GM23338 (cell line): Measurements from ENCODE around the gene CSRNP3. TPM values are rescaled to one million over a fixed set of nuclear protein-coding genes. Genes with fewer than 3 reads are reported as not detected.

Source experiments
- ATAC-seq: fragments of 200-7000 bp; cut with Tn5 transposase; 3 replicates; pipeline ENCODE4 v1.9.1; 2020
- DNase-seq: peaks from one replicate; pipeline ENCODE4 v3.0.0-alpha.2; 2015; ENCODE audit warnings: low spot score
- H2AFZ ChIP-seq: fragments of 200-600 bp; sonication (generic); 2 replicates; pipeline ENCODE4 v1.8.0; 2016; ENCODE audit warnings: antibody characterized with exemption, mild to moderate bottlenecking, moderate library complexity
- H3F3A ChIP-seq: fragments of 200-600 bp; sonication (generic); replicated peaks from 2 replicates; pipeline ENCODE4 v1.8.0; 2017; ENCODE audit warnings: antibody characterized with exemption, mixed run types, low read depth
- H3K27ac ChIP-seq: fragments of 200-600 bp; sonication (generic); 2 replicates; pipeline ENCODE4 v1.6.1; 2016; ENCODE audit warnings: low read depth
- H3K27me3 ChIP-seq: fragments of 200-600 bp; sonication (generic); 2 replicates; pipeline ENCODE4 v1.8.0; 2016; ENCODE audit warnings: mild to moderate bottlenecking, mixed run types, moderate library complexity; ENCODE audit not compliant: insufficient read depth
- H3K36me3 ChIP-seq: fragments of 200-600 bp; sonication (generic); 2 replicates; pipeline ENCODE4 v1.8.0; 2016; ENCODE audit warnings: mild to moderate bottlenecking; ENCODE audit not compliant: insufficient read depth
- H3K4me1 ChIP-seq: fragments of 200-600 bp; sonication (generic); 2 replicates; pipeline ENCODE4 v1.8.0; 2016; ENCODE audit warnings: mild to moderate bottlenecking, moderate library complexity; ENCODE audit not compliant: insufficient read depth
- H3K4me2 ChIP-seq: fragments of 200-600 bp; sonication (generic); 2 replicates; pipeline ENCODE4 v1.7.1; 2017; ENCODE audit warnings: mixed run types
- H3K4me3 ChIP-seq: fragments of 200-600 bp; sonication (generic); 2 replicates; pipeline ENCODE4 v1.6.1; 2016; ENCODE audit warnings: mixed run types
- H3K79me2 ChIP-seq: fragments of 200-600 bp; sonication (generic); replicated peaks from 2 replicates; pipeline ENCODE4 v1.8.0; 2017; ENCODE audit warnings: mild to moderate bottlenecking; ENCODE audit not compliant: insufficient read depth
- H3K9me2 ChIP-seq: fragments of 200-600 bp; sonication (generic); 2 replicates; pipeline ENCODE4 v1.8.0; 2017; ENCODE audit not compliant: insufficient read depth
- H4K20me1 ChIP-seq: fragments of 200-600 bp; sonication (generic); replicated peaks from 2 replicates; pipeline ENCODE4 v1.8.0; 2017; ENCODE audit warnings: mild to moderate bottlenecking; ENCODE audit not compliant: insufficient read depth
- H3K27ac Mint-ChIP-seq: 2 replicates; pipeline ENCODE4 v1.8.0; 2020; ENCODE audit warnings: inconsistent platforms, mild to moderate bottlenecking, moderate library complexity, mixed read lengths
- H3K27me3 Mint-ChIP-seq: 3 replicates; pipeline ENCODE4 v1.8.0; 2022; ENCODE audit warnings: low read depth, mild to moderate bottlenecking, moderate library complexity, mixed read lengths, inconsistent platforms; ENCODE audit not compliant: insufficient read depth, poor library complexity
- H3K36me3 Mint-ChIP-seq: 3 replicates; pipeline ENCODE4 v1.8.0; 2021; ENCODE audit warnings: low read depth, mild to moderate bottlenecking, inconsistent platforms, moderate library complexity, mixed read lengths
- H3K4me1 Mint-ChIP-seq: 3 replicates; pipeline ENCODE4 v1.8.0; 2020; ENCODE audit warnings: mild to moderate bottlenecking, inconsistent platforms, mixed read lengths
- H3K4me3 Mint-ChIP-seq: 3 replicates; pipeline ENCODE4 v1.8.0; 2021; ENCODE audit warnings: moderate library complexity, mild to moderate bottlenecking, inconsistent platforms, mixed read lengths
- H3K9me3 Mint-ChIP-seq: 3 replicates; pipeline ENCODE4 v1.8.0; 2020; ENCODE audit warnings: moderate library complexity, mild to moderate bottlenecking, inconsistent platforms, mixed read lengths
- CREB1 ChIP-seq: fragments of 250-450 bp; sonication (Bioruptor Pico); IDR thresholded peaks from 2 replicates; pipeline ENCODE4 v1.5.0; 2020; ENCODE audit warnings: low read depth, mild to moderate bottlenecking, moderate library complexity
- EZH2 ChIP-seq: fragments of 200-600 bp; sonication (generic); IDR thresholded peaks from one replicate; pipeline ENCODE4 v1.8.0; 2017; ENCODE audit warnings: antibody characterized with exemption, mild to moderate bottlenecking, low read depth; ENCODE audit not compliant: unreplicated experiment
- EZH2phosphoT487 ChIP-seq: fragments of 200-600 bp; sonication (generic); IDR thresholded peaks from one replicate; pipeline ENCODE4 v1.8.1; 2018; ENCODE audit warnings: antibody characterized with exemption; ENCODE audit not compliant: unreplicated experiment
- JUNB ChIP-seq: IDR thresholded peaks from one replicate; pipeline ENCODE4 v1.6.1; 2016; ENCODE audit warnings: antibody characterized with exemption; ENCODE audit not compliant: unreplicated experiment
- NANOG ChIP-seq: IDR thresholded peaks from 2 replicates; pipeline ENCODE4 v1.6.1; 2016; ENCODE audit warnings: antibody characterized with exemption, borderline replicate concordance
- POLR2AphosphoS5 ChIP-seq: IDR thresholded peaks from 2 replicates; pipeline ENCODE4 v1.6.1; 2016; ENCODE audit warnings: antibody characterized with exemption, low read depth
- STAT1 ChIP-seq: IDR thresholded peaks from one replicate; pipeline ENCODE4 v1.6.1; 2016; ENCODE audit warnings: antibody characterized with exemption; ENCODE audit not compliant: unreplicated experiment
- ZNF114 ChIP-seq: fragments of 250-450 bp; sonication (Bioruptor Pico); IDR thresholded peaks from 2 replicates; pipeline ENCODE4 v1.5.0; 2020; ENCODE audit warnings: mild to moderate bottlenecking, moderate library complexity
- ZNF331 ChIP-seq: fragments of 250-450 bp; sonication (Bioruptor Pico); IDR thresholded peaks from 2 replicates; pipeline ENCODE4 v1.5.0; 2020; ENCODE audit warnings: low read depth, mild to moderate bottlenecking, moderate library complexity
- polyA plus RNA-seq: library from polyadenylated mRNA; unstranded; fragments of >200 nt; fragmentation: Nextera tagmentation; extraction: Ambion mirVana; gene quantifications from 2 replicates; pipeline ENCODE4 v1.2.1, GENCODE V29; 2016
- total RNA-seq: library from RNA; depleted of rRNA; stranded (reverse); fragments of >200 nt; shearing (Covaris generic); gene quantifications from 2 replicates; pipeline ENCODE4 v1.2.3, GENCODE V29; 2014
- TF ChIP-seq, protein P1 (sequence below), 2 experiments: fragments of 200-600 bp in 1 of 2; sonication (generic) in 1 of 2; conservative IDR thresholded peaks; 2 replicates each; pipeline versions ENCODE4 v1.5.1 to v1.6.1; 2016 to 2017; ENCODE audit warnings: antibody characterized with exemption in 2 of 2, low read depth in 2 of 2, mild to moderate bottlenecking in 2 of 2, moderate library complexity in 1 of 2
- TF ChIP-seq, protein P2 (sequence below): IDR thresholded peaks from one replicate; pipeline ENCODE4 v1.6.1; 2018; ENCODE audit warnings: antibody characterized with exemption; ENCODE audit not compliant: unreplicated experiment
- TF ChIP-seq, protein P3 (sequence below): IDR thresholded peaks from 2 replicates; pipeline ENCODE4 v1.6.1; 2016; ENCODE audit warnings: antibody characterized with exemption
- TF ChIP-seq, protein P4 (sequence below): fragments of 250-450 bp; sonication (Bioruptor Pico); IDR thresholded peaks from 2 replicates; pipeline ENCODE4 v1.5.0; 2020; ENCODE audit warnings: mild to moderate bottlenecking, moderate library complexity

Gene CSRNP3
- total and polyA plus RNA-seq, 2 experiments from 2014 or later: 3.8 to 6.8 TPM

DNA sequence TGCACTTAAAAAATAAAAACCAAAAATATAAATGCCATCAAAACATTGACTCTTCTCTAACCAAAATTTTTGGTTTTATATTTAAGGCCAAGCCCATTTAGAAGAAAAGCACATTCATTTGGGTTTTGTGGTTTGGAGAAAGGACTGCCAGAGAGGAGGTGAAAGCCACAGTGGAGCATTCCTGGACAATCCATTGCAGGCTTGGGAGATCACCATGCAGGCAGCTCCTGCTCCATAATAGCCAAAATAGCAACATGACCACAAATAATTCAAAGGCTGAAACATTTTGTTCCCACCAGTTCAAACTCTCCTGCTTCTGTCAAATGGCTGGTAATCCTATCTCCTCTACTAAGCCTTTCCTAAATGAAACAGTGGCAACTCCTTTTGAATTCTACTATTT, 251.0 kb downstream of the CSRNP3 start:
- no peak overlapping the region for H3K4me3 ChIP-seq
- no peaks in the 10 kb centered on the region for H3K4me1 ChIP-seq
- no peaks in the 10 kb centered on the region for H3F3A ChIP-seq
- H3K4me1 Mint-ChIP-seq: peaks cover 4% of the 10 kb centered on the region
- no peaks in the 10 kb centered on the region for H3K79me2 ChIP-seq
- TF ChIP-seq JUNB (no peak), EZH2phosphoT487 (no peak), NANOG (no peak), STAT1 (no peak), ZNF331 (no peak), POLR2AphosphoS5 (no peak), EZH2 (no peak), CREB1 (CRISPR knock-in tag) (no peak), ZNF114 (CRISPR knock-in tag) (no peak)
- TF ChIP-seq, protein P1, sequence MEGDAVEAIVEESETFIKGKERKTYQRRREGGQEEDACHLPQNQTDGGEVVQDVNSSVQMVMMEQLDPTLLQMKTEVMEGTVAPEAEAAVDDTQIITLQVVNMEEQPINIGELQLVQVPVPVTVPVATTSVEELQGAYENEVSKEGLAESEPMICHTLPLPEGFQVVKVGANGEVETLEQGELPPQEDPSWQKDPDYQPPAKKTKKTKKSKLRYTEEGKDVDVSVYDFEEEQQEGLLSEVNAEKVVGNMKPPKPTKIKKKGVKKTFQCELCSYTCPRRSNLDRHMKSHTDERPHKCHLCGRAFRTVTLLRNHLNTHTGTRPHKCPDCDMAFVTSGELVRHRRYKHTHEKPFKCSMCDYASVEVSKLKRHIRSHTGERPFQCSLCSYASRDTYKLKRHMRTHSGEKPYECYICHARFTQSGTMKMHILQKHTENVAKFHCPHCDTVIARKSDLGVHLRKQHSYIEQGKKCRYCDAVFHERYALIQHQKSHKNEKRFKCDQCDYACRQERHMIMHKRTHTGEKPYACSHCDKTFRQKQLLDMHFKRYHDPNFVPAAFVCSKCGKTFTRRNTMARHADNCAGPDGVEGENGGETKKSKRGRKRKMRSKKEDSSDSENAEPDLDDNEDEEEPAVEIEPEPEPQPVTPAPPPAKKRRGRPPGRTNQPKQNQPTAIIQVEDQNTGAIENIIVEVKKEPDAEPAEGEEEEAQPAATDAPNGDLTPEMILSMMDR (conservative IDR thresholded peaks at IDR 0.05; ENCODE audit: low read depth in 2 of 2): no peak
- TF ChIP-seq, protein P2, sequence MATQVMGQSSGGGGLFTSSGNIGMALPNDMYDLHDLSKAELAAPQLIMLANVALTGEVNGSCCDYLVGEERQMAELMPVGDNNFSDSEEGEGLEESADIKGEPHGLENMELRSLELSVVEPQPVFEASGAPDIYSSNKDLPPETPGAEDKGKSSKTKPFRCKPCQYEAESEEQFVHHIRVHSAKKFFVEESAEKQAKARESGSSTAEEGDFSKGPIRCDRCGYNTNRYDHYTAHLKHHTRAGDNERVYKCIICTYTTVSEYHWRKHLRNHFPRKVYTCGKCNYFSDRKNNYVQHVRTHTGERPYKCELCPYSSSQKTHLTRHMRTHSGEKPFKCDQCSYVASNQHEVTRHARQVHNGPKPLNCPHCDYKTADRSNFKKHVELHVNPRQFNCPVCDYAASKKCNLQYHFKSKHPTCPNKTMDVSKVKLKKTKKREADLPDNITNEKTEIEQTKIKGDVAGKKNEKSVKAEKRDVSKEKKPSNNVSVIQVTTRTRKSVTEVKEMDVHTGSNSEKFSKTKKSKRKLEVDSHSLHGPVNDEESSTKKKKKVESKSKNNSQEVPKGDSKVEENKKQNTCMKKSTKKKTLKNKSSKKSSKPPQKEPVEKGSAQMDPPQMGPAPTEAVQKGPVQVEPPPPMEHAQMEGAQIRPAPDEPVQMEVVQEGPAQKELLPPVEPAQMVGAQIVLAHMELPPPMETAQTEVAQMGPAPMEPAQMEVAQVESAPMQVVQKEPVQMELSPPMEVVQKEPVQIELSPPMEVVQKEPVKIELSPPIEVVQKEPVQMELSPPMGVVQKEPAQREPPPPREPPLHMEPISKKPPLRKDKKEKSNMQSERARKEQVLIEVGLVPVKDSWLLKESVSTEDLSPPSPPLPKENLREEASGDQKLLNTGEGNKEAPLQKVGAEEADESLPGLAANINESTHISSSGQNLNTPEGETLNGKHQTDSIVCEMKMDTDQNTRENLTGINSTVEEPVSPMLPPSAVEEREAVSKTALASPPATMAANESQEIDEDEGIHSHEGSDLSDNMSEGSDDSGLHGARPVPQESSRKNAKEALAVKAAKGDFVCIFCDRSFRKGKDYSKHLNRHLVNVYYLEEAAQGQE: no peak
- TF ChIP-seq, protein P3, sequence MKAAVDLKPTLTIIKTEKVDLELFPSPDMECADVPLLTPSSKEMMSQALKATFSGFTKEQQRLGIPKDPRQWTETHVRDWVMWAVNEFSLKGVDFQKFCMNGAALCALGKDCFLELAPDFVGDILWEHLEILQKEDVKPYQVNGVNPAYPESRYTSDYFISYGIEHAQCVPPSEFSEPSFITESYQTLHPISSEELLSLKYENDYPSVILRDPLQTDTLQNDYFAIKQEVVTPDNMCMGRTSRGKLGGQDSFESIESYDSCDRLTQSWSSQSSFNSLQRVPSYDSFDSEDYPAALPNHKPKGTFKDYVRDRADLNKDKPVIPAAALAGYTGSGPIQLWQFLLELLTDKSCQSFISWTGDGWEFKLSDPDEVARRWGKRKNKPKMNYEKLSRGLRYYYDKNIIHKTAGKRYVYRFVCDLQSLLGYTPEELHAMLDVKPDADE: no peak
- TF ChIP-seq, protein P4, sequence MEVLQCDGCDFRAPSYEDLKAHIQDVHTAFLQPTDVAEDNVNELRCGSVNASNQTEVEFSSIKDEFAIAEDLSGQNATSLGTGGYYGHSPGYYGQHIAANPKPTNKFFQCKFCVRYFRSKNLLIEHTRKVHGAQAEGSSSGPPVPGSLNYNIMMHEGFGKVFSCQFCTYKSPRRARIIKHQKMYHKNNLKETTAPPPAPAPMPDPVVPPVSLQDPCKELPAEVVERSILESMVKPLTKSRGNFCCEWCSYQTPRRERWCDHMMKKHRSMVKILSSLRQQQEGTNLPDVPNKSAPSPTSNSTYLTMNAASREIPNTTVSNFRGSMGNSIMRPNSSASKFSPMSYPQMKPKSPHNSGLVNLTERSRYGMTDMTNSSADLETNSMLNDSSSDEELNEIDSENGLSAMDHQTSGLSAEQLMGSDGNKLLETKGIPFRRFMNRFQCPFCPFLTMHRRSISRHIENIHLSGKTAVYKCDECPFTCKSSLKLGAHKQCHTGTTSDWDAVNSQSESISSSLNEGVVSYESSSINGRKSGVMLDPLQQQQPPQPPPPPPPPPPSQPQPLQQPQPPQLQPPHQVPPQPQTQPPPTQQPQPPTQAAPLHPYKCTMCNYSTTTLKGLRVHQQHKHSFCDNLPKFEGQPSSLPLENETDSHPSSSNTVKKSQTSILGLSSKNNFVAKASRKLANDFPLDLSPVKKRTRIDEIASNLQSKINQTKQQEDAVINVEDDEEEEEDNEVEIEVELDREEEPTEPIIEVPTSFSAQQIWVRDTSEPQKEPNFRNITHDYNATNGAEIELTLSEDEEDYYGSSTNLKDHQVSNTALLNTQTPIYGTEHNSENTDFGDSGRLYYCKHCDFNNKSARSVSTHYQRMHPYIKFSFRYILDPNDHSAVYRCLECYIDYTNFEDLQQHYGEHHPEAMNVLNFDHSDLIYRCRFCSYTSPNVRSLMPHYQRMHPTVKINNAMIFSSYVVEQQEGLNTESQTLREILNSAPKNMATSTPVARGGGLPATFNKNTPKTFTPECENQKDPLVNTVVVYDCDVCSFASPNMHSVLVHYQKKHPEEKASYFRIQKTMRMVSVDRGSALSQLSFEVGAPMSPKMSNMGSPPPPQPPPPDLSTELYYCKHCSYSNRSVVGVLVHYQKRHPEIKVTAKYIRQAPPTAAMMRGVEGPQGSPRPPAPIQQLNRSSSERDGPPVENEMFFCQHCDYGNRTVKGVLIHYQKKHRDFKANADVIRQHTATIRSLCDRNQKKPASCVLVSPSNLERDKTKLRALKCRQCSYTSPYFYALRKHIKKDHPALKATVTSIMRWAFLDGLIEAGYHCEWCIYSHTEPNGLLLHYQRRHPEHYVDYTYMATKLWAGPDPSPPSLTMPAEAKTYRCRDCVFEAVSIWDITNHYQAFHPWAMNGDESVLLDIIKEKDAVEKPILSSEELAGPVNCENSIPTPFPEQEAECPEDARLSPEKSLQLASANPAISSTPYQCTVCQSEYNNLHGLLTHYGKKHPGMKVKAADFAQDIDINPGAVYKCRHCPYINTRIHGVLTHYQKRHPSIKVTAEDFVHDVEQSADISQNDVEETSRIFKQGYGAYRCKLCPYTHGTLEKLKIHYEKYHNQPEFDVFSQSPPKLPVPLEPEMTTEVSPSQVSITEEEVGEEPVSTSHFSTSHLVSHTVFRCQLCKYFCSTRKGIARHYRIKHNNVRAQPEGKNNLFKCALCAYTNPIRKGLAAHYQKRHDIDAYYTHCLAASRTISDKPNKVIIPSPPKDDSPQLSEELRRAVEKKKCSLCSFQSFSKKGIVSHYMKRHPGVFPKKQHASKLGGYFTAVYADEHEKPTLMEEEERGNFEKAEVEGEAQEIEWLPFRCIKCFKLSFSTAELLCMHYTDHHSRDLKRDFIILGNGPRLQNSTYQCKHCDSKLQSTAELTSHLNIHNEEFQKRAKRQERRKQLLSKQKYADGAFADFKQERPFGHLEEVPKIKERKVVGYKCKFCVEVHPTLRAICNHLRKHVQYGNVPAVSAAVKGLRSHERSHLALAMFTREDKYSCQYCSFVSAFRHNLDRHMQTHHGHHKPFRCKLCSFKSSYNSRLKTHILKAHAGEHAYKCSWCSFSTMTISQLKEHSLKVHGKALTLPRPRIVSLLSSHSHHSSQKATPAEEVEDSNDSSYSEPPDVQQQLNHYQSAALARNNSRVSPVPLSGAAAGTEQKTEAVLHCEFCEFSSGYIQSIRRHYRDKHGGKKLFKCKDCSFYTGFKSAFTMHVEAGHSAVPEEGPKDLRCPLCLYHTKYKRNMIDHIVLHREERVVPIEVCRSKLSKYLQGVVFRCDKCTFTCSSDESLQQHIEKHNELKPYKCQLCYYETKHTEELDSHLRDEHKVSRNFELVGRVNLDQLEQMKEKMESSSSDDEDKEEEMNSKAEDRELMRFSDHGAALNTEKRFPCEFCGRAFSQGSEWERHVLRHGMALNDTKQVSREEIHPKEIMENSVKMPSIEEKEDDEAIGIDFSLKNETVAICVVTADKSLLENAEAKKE (CRISPR knock-in tag): no peak
- no peak overlapping the region for H2AFZ ChIP-seq
- peaks cover 1% of the 10 kb centered on the region for H3K27me3 Mint-ChIP-seq
- H3K27ac ChIP-seq: no peak overlapping the region
- H3K4me2 ChIP-seq: no peak overlapping the region
- DNase-seq (no peak), ATAC-seq (no peak)
- H3K36me3 ChIP-seq: no peaks in the 10 kb centered on the region
- no peaks in the 10 kb centered on the region for H3K27me3 ChIP-seq
- no peak overlapping the region for H3K27ac Mint-ChIP-seq
- H3K36me3 Mint-ChIP-seq: no peaks in the 10 kb centered on the region
- no peaks in the 10 kb centered on the region for H3K9me3 Mint-ChIP-seq
- no peak overlapping the region for H3K4me3 Mint-ChIP-seq
- H3K9me2 ChIP-seq: no peaks in the 10 kb centered on the region
- no peaks in the 10 kb centered on the region for H4K20me1 ChIP-seq
